Measurements from ENCODE around the gene GALNT13.

GALNT13 gene

GRCh38 chr2:153940511-153940910, 68.8 kb downstream of the GALNT13 start:
- H3K4me3 ChIP-seq (ENCODE audit: low read depth, low read length): no peak overlapping the region
- TF ChIP-seq, protein P1, sequence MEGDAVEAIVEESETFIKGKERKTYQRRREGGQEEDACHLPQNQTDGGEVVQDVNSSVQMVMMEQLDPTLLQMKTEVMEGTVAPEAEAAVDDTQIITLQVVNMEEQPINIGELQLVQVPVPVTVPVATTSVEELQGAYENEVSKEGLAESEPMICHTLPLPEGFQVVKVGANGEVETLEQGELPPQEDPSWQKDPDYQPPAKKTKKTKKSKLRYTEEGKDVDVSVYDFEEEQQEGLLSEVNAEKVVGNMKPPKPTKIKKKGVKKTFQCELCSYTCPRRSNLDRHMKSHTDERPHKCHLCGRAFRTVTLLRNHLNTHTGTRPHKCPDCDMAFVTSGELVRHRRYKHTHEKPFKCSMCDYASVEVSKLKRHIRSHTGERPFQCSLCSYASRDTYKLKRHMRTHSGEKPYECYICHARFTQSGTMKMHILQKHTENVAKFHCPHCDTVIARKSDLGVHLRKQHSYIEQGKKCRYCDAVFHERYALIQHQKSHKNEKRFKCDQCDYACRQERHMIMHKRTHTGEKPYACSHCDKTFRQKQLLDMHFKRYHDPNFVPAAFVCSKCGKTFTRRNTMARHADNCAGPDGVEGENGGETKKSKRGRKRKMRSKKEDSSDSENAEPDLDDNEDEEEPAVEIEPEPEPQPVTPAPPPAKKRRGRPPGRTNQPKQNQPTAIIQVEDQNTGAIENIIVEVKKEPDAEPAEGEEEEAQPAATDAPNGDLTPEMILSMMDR (IDR thresholded peaks at IDR 0.05; ENCODE audit: insufficient read depth, low read depth, low read length, missing control alignments): no peak
- no peak for DNase-seq (ENCODE audit: low read depth)

- H3K4me3 ChIP-seq (ENCODE audit: low read depth, low read length): no peak overlapping the region
- DNase-seq (ENCODE audit: low read depth): no peak
- TF ChIP-seq, protein P1 (IDR thresholded peaks at IDR 0.05; ENCODE audit: insufficient read depth, low read depth, low read length, missing control alignments): no peak
Observed at GRCh38 chr2:153944800-153945199, 73.1 kb downstream of the GALNT13 start.

GRCh38 chr2:153946036-153946435, 74.3 kb downstream of the GALNT13 start:
- H3K4me3 ChIP-seq (ENCODE audit: low read depth, low read length): no peak overlapping the region
- DNase-seq (ENCODE audit: low read depth): no peak
- TF ChIP-seq, protein P1 (IDR thresholded peaks at IDR 0.05; ENCODE audit: insufficient read depth, low read depth, low read length, missing control alignments): no peak

DNA sequence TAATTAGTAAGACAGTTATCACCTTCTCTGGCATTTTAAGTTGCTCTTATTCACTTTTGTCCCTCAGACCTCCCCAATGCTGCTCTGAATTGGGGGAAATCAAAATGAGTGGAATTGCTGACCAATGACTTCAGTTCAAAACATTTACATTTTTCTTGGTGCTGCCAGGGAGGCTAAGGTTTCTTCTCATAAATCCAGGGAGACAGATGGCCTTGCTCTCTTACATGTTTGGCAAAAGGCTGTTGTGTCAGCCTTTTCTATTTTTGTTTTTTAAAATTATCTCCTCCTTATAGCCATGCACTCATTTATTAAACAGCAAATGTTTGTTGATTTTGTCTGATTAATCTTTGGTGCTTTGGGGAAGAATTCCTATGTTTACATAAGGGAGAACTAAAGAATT, 82.0 kb downstream of the GALNT13 start:
- TF ChIP-seq, protein P1 (IDR thresholded peaks at IDR 0.05; ENCODE audit: insufficient read depth, low read depth, low read length, missing control alignments): no peak
- no peak overlapping the region for H3K4me3 ChIP-seq (ENCODE audit: low read depth, low read length)
- no peak for DNase-seq (ENCODE audit: low read depth)

- TF ChIP-seq, protein P1 (IDR thresholded peaks at IDR 0.05; ENCODE audit: insufficient read depth, low read depth, low read length, missing control alignments): no peak
- DNase-seq (ENCODE audit: low read depth): no peak
- no peak overlapping the region for H3K4me3 ChIP-seq (ENCODE audit: low read depth, low read length)
Observed at GRCh38 chr2:153963256-153963655, 91.5 kb downstream of the GALNT13 start.

GRCh38 chr2:153967248-153967973, 95.7 kb downstream of the GALNT13 start:
- no peak for DNase-seq (ENCODE audit: low read depth)
- TF ChIP-seq, protein P1 (IDR thresholded peaks at IDR 0.05; ENCODE audit: insufficient read depth, low read depth, low read length, missing control alignments): no peak

DNA sequence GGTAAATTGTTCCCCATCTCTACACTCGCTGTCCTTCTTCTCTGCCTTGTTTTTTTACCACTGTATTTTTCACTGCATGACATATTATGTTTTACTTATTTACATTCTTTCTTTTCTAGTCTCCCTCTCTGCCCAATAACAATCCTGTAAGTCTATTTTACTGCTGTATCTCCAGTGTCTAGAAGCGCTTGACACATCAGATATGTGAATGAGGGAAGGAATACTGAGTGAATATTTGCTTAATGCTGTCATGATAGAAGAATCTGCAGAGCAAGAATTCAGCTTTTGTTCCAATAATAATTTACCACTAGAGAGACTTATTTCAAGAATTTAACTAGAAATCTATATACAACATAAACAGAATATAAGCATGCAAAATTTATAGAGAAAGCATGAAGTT, 99.5 kb downstream of the GALNT13 start:
- no peak for DNase-seq (ENCODE audit: low read depth)
- no peak overlapping the region for H3K4me3 ChIP-seq (ENCODE audit: low read depth, low read length)
- TF ChIP-seq, protein P1 (IDR thresholded peaks at IDR 0.05; ENCODE audit: insufficient read depth, low read depth, low read length, missing control alignments): no peak

More at GRCh38 chr2:153967248-153967973, 95.7 kb downstream of the GALNT13 start:
- no peak overlapping the region for H3K4me3 ChIP-seq (ENCODE audit: low read depth, low read length)

Data from GM12865 (cell line).